NCI-H1092 (cell line): Measurements from ENCODE around the gene RAB7A.
"Not testable (repeated sequence)": the region's sequence is repeated elsewhere in the genome, so short reads cannot be mapped to it uniquely, and the experiment has no call there.

Source experiments
- DNase-seq: peaks from one replicate; lab custom pipeline; 2025; lab: John Stamatoyannopoulos, UW

Gene RAB7A

DNA sequence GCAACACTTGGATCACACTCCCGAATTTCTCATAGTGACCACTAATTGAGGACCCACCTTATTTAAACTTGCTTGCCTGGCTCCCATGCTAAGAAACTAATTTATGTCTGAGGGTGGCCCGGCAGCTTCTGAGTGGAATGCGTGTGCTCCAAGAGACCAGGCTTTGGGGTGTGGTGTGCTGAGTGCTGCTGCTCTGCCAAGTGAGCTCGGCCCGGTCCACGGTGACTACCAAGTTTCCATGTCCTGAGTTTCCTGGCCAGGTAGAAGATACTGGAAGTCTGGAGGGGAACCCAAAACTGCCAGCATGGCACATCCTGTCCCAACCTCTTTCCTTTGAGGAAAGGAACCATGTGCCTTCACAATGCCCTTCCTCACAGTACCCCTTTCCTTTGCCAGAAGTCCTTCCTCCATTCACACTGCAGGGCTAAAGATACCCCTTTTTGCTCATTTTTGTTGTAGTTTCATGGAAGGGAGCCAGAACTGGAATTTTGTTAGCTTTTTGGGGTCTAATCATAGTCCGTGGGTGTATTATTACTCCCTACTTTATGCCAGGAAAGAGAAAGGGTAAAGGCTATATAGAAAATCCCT, 94.4 kb downstream of the RAB7A start:
- DNase-seq, result no peak

DNA sequence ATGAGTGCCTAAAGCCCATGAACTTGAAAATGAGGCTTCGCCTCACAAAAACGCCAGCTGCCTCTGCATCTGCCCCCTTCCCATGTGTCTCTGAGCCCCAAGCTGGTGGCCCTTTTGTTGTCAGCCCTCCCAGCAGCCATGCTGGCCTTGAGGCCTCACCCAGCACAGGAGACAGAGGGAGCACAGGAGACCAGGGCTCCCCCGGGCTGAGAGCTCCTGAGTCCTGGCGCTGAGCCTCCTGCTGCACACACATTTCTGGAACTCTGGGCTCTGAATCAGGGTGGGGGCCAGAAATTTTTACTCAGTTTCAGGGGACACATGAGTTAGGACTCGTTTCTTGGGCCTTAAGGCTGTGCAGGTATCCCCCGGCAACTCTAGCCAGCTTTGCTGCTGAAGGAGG, 97.0 kb downstream of the RAB7A start:
- no peak for DNase-seq

DNA sequence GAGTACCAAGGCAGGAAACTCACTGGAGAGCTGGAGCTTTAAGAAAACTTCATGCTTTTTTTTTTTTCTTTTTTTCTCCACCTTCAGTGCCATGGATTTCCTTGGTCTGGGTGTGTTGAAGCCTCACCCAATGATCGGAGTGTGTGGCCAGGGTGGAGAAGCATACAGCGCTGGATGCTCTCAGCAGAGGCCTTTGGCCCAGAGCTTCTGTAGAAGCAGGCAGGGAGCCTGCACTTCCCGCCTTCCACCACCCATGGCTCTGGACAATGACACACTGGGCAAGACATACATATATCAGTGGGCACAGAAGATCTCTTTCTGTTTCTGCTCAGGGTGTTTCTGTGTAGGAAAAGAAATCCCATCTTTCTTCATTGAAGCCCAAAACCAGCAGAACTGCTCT, 97.6 kb downstream of the RAB7A start:
- DNase-seq, result no peak

DNA sequence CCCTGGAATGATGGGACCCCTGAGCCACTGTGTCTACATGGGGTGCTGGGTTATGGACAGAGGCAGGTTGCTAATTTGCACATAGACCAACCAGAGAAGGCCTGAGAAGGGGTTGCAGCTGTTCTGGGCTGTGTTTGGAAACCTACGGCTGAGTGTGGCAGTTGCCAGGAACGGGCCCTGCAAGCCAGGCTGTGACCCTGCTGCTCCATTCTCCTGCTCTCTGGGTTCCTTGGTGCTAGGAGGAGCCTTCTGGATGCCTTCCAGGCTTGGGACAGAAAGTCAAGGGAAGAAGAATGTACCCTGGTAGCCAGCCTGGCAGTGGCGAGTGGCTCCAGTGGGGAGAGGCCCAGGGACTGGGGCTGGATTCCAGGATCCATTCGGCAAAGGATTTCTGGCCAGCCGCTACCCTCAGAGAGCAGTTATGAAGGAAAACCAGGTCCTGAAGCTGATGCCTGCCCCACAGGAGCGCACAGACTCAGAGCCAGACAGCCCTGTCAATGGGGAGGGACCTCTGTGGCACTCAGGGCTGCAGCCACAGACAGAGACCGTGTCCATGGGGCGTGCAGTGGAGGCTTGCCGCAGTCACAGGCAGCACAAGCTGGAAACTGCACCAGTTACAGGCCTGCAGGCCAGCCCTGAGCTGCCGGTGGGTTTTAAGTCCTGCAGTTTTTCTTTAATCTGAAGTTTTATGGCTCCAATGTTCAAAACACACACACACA, 98.3 kb downstream of the RAB7A start:
- DNase-seq, result no peak

DNA sequence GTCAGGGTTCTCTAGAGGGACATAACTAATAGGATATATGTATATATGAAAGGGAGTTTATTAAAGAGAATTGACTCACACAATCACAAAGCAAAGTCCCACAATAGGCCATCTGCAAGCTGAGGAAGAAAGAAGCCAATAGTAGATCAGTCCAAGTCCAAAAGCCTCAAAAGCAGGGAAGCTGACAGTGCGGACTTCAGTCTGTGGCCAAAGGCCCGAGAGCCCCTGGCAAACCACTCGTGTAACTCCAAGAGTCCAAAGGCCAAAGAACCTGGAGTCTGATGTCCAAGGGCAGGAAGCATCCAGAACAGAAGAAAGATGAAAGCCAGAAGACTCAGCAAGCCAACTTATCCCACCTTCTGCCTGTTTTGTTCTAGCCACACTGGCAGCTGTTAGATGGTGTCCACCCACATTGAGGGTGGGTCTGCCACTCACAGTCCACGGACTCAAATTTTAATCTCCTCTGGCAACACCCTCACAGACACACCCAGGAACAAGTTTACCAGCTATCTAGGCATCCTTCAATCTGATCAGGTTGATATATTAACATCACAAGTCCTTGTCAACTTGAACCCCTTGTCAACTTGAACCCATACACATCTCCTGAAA, 99.2 kb downstream of the RAB7A start:
- no peak for DNase-seq

DNA sequence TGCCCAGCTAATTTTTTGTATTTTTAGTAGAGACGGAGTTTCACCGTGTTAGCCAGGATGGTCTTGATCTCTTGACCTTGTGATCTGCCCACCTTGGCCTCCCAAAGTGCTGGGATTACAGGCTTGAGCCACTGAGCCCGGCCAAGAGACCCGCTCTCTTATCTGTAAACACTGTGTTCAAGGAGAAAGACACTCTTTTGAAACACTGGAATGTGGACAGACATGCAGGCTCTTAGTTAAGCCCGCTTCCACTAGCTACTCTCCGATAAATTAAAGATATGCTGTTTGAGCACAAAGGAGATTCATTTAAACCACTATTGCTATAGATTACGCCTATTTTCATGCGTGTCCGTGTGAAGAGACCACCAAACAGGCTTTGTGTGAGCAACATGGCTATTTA, 103.1 kb downstream of the RAB7A start:
- DNase-seq, result not testable (repeated sequence)

DNA sequence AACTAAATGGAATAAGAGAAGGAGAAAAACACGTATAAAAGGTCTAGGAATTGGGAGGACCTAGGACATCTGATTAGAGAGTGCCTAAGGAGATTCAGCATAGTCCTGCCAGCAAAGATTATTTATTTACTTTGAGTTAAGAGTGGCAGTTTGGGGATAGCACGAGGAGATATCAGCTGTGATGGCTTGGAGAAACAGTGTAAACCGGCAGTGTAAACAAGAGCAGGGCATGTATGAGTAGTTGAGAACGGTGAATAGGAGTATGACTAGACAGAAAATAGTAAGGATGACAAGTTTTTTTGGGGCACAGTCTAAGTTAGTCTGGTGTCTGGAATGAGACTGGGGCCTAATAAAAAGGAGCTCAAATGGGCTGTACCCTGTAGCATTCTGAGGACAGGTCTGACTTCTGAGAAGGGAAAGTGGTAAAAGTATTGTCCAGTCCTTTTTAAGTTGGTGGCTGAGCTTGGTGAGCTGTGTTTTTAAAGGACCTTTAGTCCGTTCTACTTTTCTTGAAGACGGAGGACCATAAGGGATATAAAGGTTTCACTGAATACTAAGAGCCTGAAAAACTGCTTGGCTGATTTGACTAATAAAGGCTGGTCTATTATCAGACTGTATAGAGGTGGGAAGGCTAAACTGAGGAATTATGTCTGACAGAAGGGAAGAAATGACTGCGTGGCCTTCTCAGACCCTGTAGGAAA, 104.1 kb downstream of the RAB7A start:
- not testable (repeated sequence) for DNase-seq

DNA sequence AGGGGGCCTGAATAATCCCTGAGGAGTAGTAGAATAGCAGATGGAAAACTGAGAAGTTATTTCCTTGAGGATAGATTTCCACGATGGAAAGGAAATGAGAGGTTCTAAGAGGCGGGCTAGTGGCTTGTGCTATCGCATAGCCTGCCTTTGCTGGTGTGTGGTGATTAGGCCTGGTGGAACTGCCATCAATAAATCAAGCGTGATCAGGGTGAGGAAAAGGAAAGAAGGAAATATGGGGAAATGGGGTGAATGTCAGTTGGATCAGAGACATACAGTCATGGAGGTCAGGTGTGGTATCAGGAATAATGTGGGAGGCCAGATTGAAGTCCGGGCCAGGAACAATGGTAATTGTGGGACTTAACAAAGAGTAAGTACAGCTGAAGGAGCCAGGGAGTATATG, 104.8 kb downstream of the RAB7A start:
- not testable (repeated sequence) for DNase-seq

DNA sequence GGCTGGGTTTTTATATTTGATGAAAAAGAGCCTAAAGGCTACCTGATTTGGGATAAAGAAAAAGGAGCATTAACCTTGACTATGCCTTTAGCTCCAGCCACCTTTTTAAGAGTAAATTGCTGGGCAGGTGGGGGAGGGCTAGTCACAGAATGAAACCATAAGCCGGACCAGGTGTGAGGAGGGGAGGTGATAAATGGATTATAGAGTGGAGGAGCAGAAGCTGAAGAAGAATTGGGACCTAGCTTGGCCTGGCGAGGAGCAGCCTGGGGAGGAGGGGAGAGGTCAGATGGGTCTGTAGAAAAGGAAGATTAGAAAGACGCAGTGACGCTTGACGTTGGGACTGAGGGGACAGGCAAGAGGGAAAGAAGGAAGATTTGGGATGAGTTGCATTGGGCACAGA, 107.0 kb downstream of the RAB7A start:
- not testable (repeated sequence) for DNase-seq

DNA sequence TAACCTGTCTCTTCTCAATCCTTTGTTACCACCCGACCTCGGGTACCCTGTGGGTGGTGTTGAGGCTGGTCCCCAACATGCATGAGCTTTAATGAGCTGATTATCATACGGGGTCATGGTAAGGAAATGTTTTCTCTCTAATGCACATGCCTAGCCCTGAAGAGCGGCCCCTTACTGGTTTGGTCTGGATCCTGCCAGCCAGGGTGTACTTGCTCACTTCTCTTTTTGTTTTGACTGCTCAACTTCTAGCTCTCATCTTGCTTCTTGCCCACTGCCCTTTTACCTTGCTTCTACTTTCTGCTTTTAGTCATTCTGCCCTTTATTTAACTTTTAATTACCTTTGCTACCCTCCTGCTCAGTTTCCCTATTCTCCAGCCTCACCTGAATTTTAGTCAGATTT, 109.1 kb downstream of the RAB7A start:
- no peak for DNase-seq

DNA sequence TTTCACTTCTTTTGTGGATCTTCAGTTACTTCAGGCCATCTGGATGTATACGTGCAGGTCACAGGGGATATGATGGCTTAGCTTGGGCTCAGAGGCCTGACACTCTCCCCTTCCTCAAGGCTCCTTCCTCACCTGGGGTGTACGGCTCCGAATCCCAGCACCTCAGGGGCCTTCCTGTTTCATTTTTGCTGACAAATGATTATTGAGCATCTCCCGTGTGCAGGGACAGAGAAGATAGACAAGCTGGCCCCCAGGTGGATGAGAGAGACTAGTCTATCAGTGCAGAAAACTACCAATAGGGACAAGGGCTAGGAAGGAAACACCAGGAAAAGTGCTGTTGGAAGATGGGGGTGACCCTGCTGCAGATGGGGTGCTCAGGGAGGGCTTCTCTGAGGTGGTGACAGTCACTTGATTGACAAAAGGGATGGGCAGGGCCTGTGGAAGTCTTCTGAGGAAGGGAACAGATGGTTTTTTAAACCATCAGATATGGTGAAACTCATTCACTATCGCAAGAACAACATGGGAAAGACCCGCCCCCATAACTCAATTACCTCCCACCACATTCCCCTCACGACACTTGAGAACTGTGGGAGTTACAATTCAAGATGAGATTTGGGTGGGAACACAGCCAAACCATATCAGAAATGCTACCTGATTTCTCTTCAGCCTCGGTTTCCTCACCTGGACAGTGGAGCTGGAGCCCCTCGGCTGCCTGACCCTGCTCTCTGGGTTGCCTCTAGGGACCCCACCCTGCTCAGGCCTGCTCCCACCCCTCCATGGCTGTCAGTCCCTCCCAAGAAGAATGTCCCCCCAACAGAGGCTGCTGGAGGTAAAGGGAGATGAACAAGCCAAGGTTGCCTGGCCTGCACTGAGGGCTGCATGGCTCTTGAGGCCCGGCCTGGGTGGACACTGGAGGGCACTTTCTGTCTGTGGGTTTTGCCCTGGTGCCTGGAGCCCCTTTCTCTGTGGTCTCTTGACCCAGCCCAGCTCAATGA, 116.2 kb downstream of the RAB7A start:
- no peak for DNase-seq

DNA sequence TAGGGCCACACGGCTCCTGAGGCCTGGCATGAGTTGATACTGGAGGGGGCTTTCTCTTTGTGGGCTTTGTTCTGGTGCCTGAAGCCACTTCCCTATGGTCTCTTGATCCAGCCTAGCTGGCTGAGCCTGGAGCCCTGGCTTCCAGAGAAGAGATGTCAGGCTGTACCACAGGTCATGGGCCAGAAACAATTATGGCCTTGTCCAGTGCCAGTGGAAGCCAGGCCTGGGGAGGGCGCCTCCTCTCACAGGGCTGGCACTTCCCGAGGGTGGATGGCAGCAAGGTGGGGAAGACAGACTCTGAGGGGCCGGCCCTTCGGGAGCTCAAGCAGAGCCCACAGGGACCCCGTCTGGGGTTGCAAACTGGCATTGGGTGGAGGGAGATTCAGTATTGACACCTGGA, 118.5 kb downstream of the RAB7A start:
- no peak for DNase-seq

DNA sequence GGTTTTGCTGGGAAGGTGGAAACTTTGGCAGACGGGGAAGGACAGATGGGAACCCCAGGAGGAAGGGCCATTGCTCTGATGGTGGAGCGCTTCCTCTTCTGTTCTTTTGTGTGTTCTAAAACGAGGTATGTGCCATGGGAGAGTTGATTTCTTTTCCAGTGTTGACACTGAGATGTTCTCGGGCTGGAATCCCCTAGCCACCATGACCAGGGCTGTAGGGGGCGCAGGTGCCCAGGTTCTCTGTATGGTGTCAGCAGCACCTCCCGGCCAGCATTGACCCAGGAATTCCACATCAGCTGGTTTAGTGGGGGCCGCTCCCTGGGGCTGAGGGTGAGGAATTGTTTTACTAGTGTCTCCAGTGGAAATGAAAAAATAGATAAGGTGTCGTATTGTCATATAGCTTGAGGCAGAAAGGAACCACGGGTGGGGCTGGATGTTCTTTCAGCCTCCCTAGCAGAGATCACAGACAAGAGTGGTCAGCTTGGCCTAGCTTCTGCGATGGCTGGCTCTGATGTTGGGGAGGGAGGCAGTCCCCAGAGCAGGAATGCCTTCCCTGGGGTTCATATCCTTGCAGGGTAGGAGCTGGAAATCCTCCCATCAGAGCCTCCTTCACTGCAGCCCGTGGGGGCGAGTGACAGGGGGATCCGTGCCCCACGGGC, 119.3 kb downstream of the RAB7A start:
- DNase-seq, result no peak

DNA sequence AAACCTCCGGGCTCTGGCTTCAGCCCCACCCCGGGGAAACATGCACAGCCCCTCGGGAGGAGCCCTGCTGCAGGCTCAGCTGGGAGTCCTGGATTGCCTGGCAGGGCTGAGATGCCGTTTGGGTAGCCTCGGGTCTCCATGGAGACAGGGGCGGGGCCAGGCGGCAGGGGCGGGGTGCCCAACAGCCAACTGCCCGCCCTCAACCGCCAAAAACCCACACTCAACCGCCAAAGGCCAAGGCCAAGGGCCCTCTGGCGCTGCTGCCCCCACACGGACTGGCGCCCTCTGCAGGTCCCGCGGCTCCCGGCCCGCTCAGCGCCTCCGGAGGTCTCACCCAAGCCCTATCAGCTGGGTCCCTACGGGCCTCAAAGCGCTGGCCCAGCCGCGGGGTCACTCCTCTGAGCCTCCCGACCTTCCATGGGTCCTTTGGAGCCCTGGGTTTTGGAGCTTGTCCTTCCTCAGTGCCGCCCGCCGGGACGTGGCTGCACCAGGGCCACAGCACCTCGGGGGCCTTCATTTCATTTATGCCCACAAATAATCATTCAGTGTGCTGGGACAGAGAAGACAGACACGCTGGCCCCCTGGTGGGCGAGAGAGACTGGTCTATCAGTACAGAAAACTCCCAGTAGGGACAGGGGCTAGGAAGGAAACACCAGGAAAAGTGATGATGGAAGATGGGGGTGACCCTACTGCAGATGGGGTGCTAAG, 119.9 kb downstream of the RAB7A start:
- DNase-seq, result peak; percentile 14

DNA sequence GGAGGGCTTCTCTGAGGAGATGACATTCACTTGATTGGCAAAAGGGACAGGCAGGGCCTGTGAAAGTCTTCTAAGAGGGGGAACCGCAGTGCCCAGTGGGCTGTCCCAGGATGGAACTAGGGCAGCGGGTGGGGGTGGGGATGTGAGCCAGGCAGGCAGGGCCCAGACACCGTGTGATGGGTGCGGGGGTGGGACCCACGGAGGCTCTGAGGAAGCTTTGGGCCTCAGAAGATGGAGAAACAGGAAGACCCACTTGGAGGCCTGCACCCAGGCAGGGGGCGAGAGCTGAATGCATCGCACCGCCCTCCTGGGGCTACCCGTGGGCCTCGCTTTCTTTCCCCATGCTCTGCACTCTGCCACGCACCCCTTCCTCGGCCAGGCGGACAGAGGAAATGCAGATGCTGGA, 120.5 kb downstream of the RAB7A start:
- no peak for DNase-seq

DNA sequence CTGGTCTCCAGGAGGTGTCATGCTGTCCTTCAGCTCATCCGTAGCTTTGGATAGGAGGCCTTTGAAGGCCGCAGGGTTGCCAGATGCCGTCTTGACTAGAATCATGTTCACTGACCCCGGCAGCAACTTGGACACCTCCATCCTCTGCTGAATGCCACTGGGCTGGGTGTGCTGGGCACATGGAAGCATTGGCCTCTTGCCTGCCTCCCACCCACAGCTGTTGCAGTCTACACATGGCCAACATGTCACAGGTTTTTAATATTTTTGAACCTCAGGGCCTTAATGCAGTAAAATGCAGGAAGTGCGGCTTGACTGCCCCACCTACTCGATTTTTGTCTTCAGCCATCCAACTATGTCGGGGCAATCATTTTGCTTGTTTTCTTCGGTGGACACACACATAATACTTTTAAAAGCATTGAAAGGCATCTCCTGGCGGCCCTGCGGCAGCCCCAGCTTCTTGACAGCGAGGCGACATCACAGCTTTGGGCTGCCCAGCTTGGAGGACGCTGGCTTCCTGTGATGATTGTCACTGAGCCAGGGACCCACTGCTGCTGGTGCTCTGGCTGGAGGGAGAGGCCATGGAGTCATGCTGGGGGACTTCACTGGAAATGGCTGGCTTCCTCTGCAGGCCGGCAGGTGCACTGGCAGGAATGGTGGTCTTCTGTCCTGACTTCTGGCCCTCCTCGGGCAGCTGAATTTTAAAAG, 121.8 kb downstream of the RAB7A start:
- DNase-seq, result no peak

DNA sequence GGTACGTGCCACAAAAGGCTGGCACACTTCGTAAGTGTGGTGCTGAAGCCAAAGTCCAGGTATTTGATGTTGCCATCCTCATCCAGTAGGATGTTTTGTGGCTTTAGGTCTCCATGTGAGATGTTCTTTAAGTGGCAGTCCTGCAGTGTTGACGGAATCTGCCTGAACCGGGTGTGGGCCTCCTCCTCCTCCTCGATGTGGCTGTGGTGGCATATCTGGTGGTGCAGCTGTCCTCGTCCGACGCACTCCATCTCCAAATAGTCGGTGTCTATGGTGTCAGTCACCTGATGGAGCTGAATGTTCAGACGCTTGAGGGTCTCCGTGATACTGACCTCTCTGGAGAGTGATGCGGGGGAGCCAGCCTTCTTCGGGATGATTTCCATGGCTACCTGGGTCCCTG, 123.0 kb downstream of the RAB7A start:
- no peak for DNase-seq

DNA sequence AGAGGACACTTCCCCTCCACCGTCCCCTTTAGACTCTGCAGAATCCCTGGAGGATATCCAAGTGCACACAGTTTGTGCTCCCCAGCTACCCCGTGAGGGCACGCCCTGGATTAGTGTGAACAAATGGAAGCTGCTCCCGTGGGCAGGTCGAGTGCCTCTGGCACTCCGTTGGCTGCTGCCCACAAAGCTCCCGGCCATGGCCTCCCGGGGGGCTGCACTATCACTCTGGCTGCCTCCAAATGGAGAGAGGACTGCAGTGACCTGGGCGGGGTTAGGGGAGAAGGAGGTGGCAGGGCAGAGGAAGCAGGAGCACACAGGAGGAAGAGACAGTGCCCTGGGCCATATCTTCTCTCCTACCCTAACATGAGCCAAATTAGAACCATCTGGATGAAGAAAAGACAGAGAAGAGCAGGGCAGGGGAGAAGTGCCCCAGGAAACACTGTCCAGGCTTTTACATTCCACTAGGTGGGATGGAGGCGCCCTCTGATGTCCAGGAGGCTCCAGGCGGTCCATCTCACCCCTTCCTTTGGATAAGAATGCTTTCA, 124.0 kb downstream of the RAB7A start:
- no peak for DNase-seq

DNA sequence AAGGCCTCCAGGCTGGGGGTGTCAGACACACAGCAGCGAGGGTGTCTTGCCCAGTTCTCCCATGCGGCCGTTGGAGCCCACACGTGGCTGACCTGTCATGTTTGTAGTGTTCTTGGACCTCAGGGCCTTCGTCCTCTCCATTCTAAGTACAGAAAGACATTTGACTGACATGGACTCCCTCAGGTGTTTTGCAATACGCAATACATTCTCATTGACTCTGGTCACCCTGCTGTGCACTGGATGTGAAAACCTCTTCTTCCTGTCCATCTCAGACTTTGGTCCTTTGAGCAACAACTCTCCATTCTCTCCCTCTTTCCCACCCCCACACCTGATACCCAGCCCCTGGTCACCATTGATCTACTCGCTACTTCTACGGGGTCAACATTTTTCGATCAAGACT, 124.6 kb downstream of the RAB7A start:
- DNase-seq, result no peak

DNA sequence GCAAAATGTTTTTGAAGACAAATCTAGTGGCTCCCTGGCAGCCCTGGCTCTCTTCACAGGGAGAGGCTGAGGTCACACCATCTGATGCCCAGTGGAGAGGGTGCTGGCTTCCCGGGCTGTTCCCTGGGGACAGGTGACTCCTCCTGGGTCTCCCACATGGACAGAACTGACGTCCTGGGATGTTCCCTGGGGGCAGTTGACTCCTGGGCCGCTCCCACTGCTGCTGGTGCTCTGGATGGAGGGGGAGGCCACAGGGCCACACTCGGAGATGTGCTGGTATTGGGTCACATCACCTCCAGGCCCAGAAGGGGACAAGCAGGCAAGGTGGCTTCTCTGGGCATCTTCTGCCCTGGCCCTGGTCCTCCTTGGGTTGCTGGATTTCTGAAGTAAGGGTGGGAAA, 125.6 kb downstream of the RAB7A start:
- no peak for DNase-seq
